Panc1 (cell line): ENCODE results near the gene CD163L1. TPM values are rescaled to one million over a fixed set of nuclear protein-coding genes. Genes with fewer than 3 reads are reported as not detected.

Experiments
- ATAC-seq: fragments of 200-7000 bp; cut with Tn5 transposase; 2 replicates; pipeline ENCODE4 v1.9.1; 2020; ENCODE audit warnings: mild to moderate bottlenecking, moderate library complexity
- BruUV-seq: library from RNA; stranded (reverse); fragments of 400-500 nt; replicated peaks from 2 replicates; lab custom pipeline; 2021; lab: Mats Ljungman, UMichigan
- CTCF ChIA-PET: fragments of 300-600 bp; sonication (Branson Sonifier 250); formaldehyde crosslinking; loops from one replicate; lab custom pipeline; 2022; ENCODE audit warnings: antibody characterized with exemption; lab: Charles Lee
- POLR2A ChIA-PET: fragments of 300-600 bp; sonication (Branson Sonifier 250); formaldehyde crosslinking; loops from one replicate; lab custom pipeline; 2022; ENCODE audit warnings: antibody characterized with exemption; lab: Charles Lee
- DNase-seq: peaks from one replicate; pipeline ENCODE4 v3.0.0-alpha.2; 2010; ENCODE audit warnings: low read depth, low spot score
- H3K27ac ChIP-seq: 2 replicates; pipeline ENCODE4 v1.5.1; 2011; ENCODE audit warnings: mild to moderate bottlenecking, low read length, inconsistent platforms
- H3K27me3 ChIP-seq: fragments of 200-500 bp; sonication (Bioruptor generic); 2 replicates; pipeline ENCODE4 v1.6.0; 2014; ENCODE audit warnings: low read length, inconsistent platforms; ENCODE audit not compliant: control insufficient read depth, insufficient read depth
- H3K36me3 ChIP-seq: fragments of 200-500 bp; sonication (Bioruptor generic); 2 replicates; pipeline ENCODE4 v1.5.1; 2014; ENCODE audit warnings: inconsistent platforms, mild to moderate bottlenecking, low read length, moderate library complexity; ENCODE audit not compliant: control insufficient read depth, insufficient read depth
- H3K4me1 ChIP-seq: 2 replicates; pipeline ENCODE4 v1.5.1; 2011; ENCODE audit warnings: inconsistent platforms, mild to moderate bottlenecking, low read length, moderate library complexity; ENCODE audit not compliant: control insufficient read depth, insufficient read depth
- H3K4me3 ChIP-seq, 2 experiments: 2 replicates each; pipeline ENCODE4 v1.5.1; 2011 to 2012; ENCODE audit warnings: low read depth in 2 of 2, low read length in 2 of 2, mild to moderate bottlenecking in 2 of 2, inconsistent platforms in 1 of 2, moderate library complexity in 1 of 2
- H3K9me3 ChIP-seq: fragments of 200-500 bp; sonication (Bioruptor generic); 2 replicates; pipeline ENCODE4 v1.5.1; 2014; ENCODE audit warnings: low read depth, mild to moderate bottlenecking, inconsistent platforms, low read length, moderate library complexity; ENCODE audit not compliant: control insufficient read depth, insufficient read depth
- SIN3A ChIP-seq: IDR thresholded peaks from 2 replicates; pipeline ENCODE4 v1.6.1; 2012; ENCODE audit warnings: low read depth, mild to moderate bottlenecking, low read length, moderate library complexity, borderline replicate concordance; ENCODE audit not compliant: insufficient read depth
- TCF7L2 ChIP-seq: IDR thresholded peaks from 2 replicates; pipeline ENCODE4 v1.6.1; 2011; ENCODE audit warnings: mild to moderate bottlenecking, low read depth, low read length, inconsistent platforms
- in situ Hi-C: cut with HindIII; loops from 2 replicates; pipeline ENCODE4 v1.10.0; 2016; ENCODE audit warnings: low sequenced_read_pairs, low pct_unique_long_range_greater_than_20kb
- intact Hi-C: fragments of 100-400 bp; cut with micrococcal nuclease; formaldehyde crosslinking; loops from one replicate; pipeline ENCODE4 v1.10.0; 2022; ENCODE audit not compliant: unreplicated experiment
- total RNA-seq: library from RNA; stranded (reverse); gene quantifications from one replicate; pipeline ENCODE4 v1.2.1, GENCODE V29; 2021; ENCODE audit not compliant: unreplicated experiment
- TF ChIP-seq, protein P1 (sequence below), 2 experiments: IDR thresholded peaks; 2 replicates each; pipeline ENCODE4 v1.6.1; 2011 to 2012; ENCODE audit warnings: low read depth in 2 of 2, control low read depth in 1 of 2, low read length in 1 of 2, mild to moderate bottlenecking in 1 of 2, moderate library complexity in 1 of 2; ENCODE audit not compliant: insufficient read depth in 1 of 2
- TF ChIP-seq, protein P2 (sequence below): fragments of 450-650 bp; IDR thresholded peaks from 2 replicates; pipeline ENCODE4 v1.5.1; 2017; ENCODE audit warnings: mild to moderate bottlenecking

CD163L1 gene
- total RNA-seq, 1 experiment from 2014 or later = not detected

DNA sequence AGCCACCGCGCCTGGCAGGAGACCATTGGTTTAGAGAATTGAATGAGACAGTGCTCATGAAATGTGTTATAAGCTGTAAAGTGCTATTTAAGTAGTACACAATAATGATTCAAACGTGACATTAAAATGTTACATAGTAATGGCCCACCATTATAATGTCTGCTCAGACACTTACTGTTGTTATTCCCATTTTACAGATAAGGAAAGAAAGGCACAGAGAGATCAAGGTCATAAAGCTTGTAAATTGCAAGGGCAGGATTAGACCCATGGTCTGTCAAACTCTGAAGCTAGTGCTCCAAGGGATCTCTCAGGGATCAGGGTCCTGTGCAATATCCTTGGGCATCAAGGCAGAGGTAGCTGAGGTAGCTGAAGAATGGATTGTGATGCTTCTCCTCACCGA lies 133.9 kb downstream of the CD163L1 start:
- BruUV-seq = no TSS peak
- H3K4me1 ChIP-seq = no peaks in the 10 kb centered on the region
- CTCF ChIA-PET = no interaction called here
- in situ Hi-C loops = no loop called here
- TF ChIP-seq, protein P1, sequence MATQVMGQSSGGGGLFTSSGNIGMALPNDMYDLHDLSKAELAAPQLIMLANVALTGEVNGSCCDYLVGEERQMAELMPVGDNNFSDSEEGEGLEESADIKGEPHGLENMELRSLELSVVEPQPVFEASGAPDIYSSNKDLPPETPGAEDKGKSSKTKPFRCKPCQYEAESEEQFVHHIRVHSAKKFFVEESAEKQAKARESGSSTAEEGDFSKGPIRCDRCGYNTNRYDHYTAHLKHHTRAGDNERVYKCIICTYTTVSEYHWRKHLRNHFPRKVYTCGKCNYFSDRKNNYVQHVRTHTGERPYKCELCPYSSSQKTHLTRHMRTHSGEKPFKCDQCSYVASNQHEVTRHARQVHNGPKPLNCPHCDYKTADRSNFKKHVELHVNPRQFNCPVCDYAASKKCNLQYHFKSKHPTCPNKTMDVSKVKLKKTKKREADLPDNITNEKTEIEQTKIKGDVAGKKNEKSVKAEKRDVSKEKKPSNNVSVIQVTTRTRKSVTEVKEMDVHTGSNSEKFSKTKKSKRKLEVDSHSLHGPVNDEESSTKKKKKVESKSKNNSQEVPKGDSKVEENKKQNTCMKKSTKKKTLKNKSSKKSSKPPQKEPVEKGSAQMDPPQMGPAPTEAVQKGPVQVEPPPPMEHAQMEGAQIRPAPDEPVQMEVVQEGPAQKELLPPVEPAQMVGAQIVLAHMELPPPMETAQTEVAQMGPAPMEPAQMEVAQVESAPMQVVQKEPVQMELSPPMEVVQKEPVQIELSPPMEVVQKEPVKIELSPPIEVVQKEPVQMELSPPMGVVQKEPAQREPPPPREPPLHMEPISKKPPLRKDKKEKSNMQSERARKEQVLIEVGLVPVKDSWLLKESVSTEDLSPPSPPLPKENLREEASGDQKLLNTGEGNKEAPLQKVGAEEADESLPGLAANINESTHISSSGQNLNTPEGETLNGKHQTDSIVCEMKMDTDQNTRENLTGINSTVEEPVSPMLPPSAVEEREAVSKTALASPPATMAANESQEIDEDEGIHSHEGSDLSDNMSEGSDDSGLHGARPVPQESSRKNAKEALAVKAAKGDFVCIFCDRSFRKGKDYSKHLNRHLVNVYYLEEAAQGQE (IDR thresholded peaks at IDR 0.05; ENCODE audit: insufficient read depth in 1 of 2, low read depth in 2 of 2, low read length in 1 of 2) = no peak
- TF ChIP-seq, protein P2, sequence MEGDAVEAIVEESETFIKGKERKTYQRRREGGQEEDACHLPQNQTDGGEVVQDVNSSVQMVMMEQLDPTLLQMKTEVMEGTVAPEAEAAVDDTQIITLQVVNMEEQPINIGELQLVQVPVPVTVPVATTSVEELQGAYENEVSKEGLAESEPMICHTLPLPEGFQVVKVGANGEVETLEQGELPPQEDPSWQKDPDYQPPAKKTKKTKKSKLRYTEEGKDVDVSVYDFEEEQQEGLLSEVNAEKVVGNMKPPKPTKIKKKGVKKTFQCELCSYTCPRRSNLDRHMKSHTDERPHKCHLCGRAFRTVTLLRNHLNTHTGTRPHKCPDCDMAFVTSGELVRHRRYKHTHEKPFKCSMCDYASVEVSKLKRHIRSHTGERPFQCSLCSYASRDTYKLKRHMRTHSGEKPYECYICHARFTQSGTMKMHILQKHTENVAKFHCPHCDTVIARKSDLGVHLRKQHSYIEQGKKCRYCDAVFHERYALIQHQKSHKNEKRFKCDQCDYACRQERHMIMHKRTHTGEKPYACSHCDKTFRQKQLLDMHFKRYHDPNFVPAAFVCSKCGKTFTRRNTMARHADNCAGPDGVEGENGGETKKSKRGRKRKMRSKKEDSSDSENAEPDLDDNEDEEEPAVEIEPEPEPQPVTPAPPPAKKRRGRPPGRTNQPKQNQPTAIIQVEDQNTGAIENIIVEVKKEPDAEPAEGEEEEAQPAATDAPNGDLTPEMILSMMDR = no peak
- no peak for TF ChIP-seq TCF7L2
- TF ChIP-seq SIN3A = no peak
- DNase-seq (no peak), ATAC-seq (no peak)
- H3K4me3 ChIP-seq = no peak overlapping the region
- POLR2A ChIA-PET = no interaction called here
- intact Hi-C loops = no loop called here
- H3K36me3 ChIP-seq = no peaks in the 10 kb centered on the region
- no peaks in the 10 kb centered on the region for H3K9me3 ChIP-seq
- no peak overlapping the region for H3K27ac ChIP-seq
- no peaks in the 10 kb centered on the region; the same call in 1 of the 2 replicates for H3K27me3 ChIP-seq

Other genes starting within 250 kb of the CD163L1 start
- not detected for gene ACSM4, start 140.1 kb downstream of the CD163L1 start, total RNA-seq
- 0.64 TPM for gene CD163, start 59.6 kb upstream of the CD163L1 start, total RNA-seq
- gene APOBEC1, start 221.8 kb upstream of the CD163L1 start, total RNA-seq = not detected